ENCODE data around the gene SCMH1.
A peak's percentile ranks its signal among the peaks of the same experiment; 100 is the strongest.

SCMH1 gene

DNA sequence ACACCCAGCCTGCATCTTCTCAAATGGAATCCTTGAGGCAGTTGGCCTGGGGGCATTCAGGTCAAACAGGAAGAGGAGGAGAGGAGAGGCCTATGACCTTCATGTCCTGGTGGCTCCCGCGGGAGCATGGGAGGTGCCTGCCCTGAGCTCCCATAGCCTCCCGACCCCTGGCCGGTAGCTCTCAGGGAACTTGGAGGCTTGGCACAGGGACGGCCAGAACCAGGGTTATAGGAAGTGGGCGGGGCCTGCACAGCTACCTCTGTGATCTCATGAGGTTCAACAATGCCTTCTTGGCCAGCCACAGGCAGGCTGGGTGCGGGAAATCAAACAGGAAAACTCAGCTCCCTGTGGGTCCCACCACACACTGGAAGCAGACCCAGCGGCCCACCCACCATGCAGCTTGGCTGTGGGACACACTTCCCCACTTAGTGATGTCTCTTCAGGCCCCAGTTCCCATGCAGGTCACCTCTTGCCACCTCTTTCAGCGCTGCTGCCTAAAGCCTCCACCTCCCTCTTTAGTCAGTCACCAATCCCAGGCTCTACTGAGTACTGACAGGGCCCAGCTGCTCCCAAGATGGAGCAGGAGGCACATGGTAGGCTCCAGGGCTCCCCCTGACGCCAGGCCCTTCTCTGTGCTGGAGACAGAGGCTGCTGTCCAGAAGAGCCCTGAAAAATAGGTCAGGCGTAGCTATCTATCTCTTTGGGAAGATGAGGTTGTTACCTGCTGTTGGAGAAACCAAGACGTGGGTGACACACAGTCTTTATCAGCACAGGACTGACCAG is 220.4 kb downstream of the SCMH1 start, which contains the start of gene SLFNL1:
TSS of gene SLFNL1 (minus strand) at position 200 of the 783 bp plus-strand sequence. CDS start 1,065 bp downstream, outside the sequence.
- DNase-seq = no peak

DNA sequence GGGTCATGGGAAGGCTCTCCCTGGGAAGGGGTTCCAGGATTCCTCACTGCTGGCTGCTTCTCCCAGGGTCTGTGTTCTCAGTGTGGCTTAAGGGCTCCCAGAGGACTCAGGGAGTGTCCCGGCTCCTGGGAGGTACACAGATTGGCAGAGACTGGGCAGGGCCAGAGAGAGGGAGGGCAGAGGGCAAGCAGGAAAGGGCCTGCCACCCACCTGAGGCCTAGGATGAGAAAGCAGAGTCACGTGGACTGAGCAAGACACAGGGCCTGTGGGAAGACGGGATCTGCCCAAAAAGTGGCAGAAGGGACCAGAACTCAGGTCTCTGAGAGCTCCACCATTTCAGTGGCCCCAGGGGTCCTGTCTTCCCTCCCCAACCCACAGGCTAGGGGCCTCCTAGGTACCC is 221.5 kb downstream of the SCMH1 start:
- DNase-seq = no peak

DNA sequence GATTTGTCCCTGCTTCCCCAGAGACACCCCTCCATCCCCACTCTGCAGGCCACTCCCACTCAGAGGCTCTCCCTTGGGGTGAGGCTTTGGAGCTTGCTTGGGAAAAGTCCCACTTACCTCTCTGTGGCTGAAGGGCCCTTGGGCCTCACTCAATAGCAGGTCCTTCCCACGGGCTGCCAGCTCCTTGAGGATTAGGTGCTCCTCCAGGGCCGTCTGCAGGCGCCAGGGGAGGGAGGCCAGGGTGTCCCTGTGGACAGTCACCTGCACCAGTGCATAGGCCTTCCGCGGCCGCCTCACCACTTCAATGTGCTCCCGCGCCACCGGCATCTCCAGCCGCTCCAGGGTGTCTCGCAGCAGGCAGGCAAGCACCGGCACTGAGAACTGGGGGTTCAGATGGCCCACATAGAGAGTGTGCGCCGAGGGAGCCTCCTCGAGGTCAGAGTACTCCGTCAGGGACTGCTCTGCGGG is 222.0 kb downstream of the SCMH1 start:
- no peak for DNase-seq

DNA sequence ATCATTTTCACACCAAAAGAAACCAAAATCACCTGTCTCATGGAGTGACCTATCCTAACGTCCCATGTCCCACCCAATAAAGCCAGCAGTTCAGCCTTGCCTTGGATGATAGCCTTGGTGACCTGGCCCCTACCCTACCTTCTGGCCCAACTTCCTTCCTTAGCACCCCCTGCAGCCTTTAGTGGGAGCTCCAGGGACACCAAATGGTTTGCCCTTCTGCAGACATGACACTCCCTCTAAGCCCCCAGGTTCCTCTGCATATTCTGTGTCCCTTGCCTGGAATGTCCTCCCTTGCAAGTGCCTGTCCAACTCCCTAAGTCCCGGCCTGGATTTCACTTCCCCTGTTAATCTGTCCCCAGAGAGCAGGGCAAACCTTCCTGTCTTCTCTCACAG is 222.8 kb downstream of the SCMH1 start:
- no peak for DNase-seq

DNA sequence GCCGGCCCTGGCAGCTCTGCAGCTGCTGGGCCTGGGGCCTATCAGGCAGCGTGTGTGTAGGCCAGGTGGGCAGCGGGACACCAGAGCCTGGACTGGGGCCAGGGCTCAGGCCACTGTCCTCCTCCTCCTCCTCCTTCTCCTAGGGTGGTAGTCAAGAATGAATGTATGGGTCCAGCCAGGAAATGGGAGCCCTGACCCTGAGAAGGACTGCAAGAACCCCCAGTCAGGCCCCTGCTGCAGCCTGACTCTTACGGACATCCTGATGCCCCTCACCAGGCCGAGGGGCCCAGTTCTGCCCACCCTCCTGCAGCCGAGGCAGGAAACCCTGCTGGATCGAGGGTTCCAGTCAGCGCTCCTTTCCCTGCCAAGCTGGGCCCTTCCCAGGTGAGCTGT is 224.1 kb downstream of the SCMH1 start:
- DNase-seq = no peak

DNA sequence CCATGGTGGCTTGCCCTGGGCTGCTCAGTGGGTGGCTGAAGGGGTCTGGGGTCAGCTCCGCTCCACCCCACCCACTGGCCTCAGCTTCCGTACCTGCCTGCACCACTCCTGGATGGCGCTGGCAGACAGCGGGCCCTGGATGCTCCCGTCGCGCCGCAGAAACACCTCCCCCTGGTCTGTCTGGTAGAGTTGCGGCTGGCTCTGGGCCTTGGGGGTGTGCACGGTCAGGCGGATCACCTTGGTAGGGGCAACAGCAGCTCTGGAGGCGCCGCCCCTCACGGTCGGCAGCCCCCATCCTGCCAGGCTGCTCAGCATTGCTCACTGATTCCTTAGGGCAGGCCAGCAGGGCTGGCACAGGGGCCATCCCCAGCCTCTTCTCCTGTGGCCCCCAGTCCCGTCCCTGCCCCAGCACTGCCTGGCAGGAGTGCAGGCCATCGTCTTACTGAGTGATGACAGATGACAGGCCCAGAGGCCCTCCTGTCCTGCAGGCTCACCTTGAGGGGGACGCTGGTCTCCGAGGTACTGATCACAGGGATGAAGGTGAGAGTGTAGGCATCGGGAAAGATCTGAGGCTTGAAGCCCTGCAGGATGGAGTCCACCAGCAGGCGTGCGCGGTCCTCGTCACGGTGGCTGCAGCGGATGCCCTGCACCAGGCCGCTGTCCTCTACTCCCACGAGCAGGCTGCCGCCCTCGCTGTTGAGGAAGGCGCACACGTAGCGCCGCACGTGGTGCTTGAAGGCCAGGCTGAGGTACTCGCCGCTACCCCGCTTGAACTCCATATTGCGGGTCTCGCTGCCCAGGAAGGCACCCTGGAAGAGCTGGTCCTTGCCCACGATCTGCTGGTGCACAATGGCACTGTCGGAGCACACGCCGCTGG is 224.7 kb downstream of the SCMH1 start:
- DNase-seq = no peak

DNA sequence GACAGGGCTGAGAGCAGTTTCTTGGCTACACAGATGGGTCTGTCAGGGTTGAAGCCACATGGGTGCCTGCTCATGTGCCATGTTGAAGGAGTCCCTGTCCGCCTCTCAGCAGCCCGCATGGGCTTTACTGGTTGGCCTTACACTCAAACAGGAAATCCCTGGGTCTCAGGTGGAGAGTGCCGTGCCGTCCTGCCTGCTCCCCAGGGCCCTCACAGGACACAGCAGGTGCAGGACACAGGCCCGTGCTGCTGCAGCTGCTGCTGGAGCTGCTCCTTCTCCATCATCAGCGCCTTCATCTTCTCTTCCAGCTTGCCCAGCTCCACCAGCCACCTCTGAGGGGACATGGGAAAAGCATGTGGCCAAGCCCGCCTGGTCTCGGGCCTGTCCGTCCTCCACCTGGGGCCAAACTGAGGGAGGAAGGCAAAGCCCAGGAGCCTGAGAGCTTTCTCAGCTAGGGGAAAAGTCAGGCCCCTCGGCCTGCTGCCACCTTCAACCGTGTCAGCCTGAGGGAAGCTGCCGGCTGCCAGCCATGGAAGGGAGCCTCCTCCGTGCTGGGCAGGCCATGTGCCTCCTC is 226.1 kb downstream of the SCMH1 start:
- no peak for DNase-seq

DNA sequence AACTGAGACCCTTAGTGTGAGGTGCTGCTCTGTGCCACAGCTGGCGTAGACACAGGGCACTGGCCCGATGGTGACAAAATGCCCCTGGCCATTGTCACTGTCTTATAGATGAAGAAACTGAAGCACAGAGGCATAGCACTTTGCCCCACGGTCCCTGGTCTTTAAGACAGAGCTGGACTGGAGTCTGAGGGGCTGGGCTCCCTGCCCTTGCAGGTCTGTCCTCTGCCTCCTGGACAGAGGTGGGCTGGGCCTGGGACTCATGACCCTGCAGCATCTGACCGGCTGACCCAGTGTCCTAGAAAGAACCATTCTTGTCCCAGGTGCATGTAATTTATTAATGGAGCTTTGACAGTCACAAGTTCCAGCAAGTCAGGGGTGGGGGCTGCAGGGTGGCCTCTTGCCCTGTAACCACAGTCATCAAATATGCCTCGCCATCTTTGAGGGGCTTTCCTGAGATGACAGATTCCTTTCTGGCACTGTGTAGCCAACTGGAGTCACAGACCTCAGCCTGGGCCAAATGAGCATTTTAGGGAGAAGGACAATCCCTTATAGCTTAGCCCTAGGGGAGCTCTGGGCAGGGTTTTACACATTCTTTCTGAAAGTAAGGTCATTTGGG is 226.7 kb downstream of the SCMH1 start:
- no peak for DNase-seq

DNA sequence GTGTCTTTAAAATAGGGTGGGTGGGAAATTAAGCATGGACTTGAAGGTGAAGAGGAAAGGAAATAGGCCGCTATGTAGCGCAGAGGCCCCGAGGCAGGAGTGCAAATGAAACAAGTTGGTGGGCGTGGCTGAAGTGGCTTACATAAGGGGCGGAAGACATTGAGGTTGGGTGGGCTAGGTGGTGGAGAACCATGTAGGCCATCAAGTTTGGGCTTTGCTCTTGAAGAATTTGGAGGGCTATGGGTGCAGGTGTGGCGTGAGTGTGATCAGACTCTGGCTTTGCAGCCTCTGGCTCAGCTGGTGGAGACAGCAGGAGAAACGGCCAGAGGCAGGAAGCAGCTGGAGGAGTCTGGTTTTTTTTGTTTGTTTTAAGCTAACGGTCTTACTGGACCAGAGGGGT is 227.2 kb downstream of the SCMH1 start:
- no peak for DNase-seq

DNA sequence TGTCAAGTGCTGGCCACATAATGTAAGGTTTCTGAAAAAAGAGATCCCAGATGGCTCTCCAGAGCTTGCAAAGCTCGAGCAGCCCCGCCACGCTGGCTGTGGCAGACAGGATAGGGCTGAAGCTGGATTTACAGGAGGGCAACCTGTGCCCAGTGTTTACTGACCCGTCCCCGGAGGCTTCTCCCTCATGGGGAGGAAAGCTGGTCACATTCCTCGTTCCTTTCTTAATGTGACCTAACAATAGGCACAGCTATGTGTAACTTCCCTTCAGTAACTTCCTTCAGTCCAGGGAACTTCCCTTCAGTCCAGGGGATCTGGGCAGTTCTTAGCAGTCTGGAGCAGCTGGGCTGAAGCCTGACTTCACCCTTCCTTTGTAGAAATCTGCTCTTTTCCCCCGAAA is 228.3 kb downstream of the SCMH1 start:
- no peak for DNase-seq

DNA sequence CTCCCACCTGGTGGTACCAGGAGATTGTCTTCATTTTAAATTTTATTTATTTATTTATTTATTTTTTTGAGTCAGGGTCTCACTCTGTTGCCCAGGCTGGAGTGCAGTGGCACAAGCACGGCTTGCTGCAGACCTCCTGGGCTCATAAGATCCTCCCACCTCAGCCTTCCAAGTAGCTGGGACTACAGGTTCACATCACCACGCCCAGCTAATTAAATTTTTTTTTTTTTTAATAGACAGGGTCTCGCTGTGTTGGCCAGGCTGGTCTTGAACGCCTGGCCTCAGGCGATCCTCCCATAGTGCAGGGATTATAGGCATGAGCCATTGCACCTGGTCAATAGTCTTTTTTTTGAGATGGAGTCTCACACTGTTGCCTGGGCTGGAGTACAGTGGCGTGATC is 229.1 kb downstream of the SCMH1 start:
- no peak for DNase-seq

DNA sequence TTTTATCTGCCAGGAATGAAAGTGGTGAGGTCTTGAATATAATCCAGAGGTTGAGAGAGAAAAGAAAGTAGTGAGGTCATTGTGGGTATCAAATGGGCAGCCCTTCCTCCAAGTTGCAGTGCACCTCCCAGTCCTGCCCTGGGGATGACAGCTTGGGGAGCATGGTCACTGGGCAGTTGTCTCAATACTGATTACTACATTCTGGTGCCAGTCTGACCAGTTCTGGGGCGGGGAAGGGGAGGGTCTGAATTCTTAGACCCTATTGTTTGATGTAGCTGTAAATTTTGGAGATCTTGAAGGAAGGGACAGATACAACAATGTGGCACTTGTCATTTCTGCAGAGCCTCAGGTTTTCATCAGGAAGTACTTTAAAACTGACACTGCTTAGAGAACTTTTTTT is 231.8 kb downstream of the SCMH1 start:
- DNase-seq = no peak

DNA sequence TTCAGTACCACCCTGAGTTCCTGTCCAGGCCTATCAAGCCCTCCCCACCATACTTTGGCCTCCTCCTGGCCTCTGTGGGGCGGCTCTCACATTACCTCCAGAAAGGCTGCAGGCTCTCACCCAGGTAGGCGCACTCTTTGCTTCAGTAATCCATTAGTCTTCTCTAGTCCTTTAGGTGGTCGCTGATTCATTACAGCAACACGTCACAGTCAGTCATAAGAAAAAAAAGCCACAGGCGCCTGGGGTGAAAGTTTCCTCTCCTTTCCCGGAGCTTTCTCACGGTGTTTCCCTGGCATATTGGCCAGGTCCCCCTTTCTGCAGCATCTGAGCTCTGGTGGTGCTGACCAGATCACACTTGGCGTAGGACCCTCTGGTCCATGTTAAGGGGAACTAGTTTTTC is 232.6 kb downstream of the SCMH1 start:
- DNase-seq = no peak

DNA sequence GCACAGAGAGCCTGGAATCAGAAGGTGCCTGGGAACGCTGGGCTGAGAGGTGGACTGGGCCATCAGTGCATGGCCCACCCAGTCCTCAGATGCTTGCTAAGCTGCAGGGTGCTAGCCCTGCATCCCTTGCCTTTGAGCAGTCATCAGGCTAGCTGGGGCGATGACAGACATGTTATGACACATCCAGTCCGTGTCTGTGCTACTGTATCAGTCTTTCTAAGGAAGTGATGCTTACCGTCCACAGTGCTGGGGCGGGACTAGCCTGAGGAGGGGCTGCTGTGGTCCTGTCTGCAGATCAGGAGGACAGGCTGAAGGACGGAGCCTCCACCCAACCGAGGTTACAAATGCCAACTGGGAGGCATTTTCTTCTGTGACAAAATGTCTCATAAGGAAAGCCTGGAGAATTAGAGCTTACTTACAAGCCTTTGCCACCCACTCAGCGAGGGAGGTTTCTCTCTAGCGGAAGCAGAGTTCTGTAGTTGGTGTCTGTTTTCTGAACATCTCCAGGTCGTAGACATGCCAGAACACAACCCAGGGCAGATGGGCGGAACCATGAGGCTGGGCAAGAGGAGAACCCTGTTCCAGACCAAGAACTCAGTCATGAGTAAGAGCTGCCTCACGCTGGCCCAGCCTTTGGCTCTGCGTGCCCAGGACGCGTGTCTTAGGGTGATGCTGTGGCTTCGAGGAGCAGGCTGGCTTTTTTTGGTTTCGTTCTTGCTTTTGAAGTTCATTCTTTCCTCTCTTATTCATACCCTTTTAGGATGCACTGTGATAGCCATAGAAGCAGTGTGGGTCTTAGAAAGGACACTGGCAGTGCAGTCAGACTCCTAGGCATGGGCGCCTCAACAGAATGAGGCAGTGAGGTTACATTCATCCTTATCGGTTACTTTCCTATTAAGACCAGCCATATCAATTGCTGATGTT is 234.9 kb downstream of the SCMH1 start:
- DNase-seq = no peak

DNA sequence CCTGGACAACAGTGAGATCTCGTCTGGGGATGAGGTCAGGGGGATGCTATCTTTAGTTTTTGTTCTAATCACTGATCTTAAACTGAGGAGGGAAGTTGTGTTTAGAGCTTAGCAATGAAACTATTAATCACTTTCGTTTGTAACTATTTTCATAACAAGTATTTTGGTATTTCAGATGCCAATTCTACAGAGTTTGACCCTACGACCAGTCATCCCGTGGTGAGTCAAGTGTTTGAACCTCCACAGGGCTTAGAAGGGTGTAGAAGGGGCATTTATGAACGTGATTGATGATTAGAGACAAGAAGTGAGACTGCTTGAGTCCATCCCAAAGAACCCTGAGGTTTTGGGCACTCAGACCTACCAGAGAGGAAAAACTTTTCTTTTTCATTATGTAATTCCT is 236.2 kb downstream of the SCMH1 start:
- DNase-seq = no peak

DNA sequence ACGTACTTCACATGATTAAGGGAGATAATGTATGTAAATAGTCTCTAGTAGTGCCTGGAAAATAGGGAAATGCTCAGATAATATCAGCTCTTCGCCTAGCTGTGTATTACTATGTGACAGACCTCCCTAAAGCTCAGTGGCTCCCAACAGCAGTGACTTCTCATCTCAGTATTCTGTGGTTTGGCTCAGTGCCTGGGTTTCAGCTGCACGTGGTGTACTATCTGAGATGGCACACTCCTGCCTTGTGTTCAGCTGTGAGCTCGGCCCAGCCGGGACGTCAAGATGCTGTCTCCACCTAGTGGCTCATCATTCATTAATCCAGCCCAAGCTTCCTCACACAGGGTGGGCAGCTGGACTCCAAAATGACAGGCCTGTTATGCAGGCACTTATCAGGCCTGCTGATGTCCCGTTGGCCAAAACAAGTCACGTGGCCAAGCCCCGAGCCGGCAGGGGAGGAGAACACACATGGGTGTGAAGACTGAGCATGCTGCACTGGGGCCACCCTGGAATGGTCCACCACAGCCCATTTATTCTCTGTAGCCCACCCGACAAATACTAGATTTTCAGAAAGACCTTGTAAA is 238.4 kb downstream of the SCMH1 start:
- DNase-seq = peak; percentile 83 to 85

DNA sequence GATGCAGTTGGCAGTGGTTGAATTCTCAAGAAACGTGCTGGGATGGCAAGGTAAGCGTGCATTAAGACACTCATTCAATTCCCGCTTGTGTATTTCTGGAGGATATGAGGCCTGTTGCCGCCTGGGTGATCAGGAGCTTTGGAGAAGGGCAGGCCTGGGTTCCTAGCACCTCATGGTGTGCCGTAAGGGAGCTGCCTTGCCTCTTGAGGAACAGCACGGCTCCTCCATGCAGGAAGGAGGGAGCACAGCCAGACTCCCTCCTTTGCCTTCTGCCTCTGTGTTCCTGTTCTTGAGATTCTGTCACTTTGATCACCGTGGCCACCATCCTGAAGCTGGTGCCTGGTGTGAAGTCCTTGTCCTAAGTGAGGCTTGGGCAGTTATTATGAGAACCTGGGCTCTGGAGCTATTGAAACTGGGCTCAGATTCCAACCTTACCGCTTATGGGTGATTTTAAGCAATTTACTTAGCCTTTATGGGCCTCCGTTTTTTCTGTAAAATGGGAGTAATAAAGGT is 238.9 kb downstream of the SCMH1 start:
- DNase-seq = no peak

DNA sequence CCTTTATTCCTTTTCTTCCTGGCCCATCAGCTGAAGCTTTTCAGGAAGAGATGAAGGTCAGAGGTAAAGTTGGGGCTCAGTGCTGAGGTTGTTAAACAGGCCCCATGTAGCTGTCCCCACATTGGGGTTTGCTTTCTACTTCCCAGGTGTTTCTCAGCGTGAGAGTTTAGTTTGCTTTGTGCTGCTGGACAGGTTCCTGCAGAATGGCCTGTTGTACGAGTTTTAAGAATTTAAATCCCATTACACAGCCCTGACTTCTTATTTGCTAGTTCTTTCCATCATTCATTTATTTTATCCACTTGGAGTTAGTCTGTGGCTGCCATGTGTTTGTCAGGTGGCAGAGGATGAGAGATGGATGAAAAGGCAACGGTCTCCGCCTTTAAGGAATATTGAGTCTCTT is 243.4 kb downstream of the SCMH1 start:
- DNase-seq = no peak

DNA sequence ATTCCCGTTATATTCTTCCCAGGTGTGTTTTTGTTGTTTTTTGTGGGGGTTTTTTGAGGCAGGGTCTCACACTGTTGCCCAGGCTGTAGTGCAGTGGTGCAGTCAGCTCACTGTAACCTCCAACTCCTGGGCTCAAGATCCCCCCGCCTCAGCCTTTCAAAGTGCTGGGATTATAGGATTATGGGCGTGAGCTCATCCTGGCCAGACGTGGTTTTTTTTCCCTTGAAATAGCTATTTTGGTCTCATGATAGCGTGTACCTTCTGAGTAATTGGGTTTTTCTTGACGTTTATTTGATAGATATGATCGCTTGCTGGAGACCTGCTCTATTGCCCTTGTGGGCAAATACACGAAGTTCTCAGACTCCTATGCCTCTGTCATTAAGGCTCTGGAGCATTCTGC is 245.0 kb downstream of the SCMH1 start:
- DNase-seq = no peak

DNA sequence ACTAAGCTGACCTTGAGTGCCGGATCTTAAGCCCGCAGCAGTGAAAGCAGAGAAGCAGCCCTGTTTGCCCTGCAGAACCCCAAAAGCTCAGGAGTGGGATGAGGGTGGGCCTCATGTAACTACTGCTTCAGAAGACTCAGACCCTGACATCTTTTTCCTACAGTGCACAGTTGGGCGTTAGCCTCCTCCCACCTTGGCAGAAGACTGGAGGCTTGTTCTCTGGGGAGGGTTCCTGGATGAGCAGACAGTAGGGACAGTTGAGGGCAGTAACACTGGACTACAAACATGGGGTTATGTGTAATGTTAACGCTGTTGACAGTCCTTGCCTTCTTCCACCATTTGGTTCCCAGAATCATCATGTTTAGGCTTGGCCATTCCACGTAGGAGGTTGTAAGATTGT is 253.0 kb downstream of the SCMH1 start:
- no peak for DNase-seq

DNA sequence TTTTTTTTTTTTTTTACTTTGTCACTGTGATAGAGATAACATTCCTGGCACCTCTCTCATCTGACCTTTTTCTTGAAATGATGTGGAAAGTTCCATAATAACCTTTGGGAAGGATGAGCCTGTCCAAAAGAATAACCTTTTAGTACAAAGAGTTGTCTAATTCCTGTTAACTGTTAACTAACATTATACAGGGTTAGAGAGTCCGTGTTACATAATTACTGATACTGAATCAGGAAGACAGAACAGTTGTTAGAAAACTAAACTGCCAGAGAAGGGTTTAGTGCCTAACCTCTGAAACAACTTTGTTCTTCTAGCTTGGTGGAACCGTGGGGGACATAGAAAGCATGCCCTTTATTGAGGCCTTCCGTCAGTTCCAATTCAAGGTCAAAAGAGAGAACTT is 253.8 kb downstream of the SCMH1 start:
- DNase-seq = no peak

All from activated CD4-positive, alpha-beta T cell treated with anti-CD3 and anti-CD28 coated beads for 4 hours (primary cell).